Esophagus squamous epithelium (tissue), 4 donors: ENCODE data around the gene NOSIP.

Experiments
- POLR2A ChIP-seq, 4 donors: fragments of 450-650 bp; IDR thresholded peaks; one replicate each; pipeline ENCODE4 v1.6.1; 2017; ENCODE audit warnings: antibody characterized with exemption in 4 of 4, mild to moderate bottlenecking in 4 of 4, moderate library complexity in 3 of 4
- TF ChIP-seq, protein P1 (sequence below), 6 experiments: fragments of 450-650 bp in 4 of 6; fragments of 200-600 bp in 2 of 6; sonication (generic) in 2 of 6; IDR thresholded peaks; one replicate each; pipeline ENCODE4 v1.5.1; 2016 to 2019; ENCODE audit warnings: antibody characterized with exemption in 6 of 6, mild to moderate bottlenecking in 4 of 6, moderate library complexity in 4 of 6

DNA sequence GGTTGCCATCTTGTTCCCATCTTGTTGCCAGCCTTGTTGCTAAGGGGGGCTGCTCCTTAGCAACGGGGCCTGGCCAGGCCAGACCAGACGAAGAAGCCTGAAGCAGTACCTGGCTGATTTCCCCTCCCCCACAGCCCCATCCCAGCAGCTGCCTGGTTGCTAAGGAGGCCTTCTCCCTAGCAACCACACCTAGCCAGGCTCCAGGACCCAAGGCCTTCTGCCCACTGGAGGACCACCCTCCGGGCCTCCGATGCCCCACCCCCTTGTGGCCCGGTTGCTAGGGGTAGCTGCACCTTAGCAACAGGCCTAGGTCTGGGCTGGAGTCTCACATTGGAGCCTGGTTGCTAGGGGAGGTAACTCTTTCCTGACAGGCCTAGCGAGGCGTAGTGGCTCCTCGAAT lies 4.7 kb upstream of the NOSIP start:
- TF ChIP-seq, protein P1, sequence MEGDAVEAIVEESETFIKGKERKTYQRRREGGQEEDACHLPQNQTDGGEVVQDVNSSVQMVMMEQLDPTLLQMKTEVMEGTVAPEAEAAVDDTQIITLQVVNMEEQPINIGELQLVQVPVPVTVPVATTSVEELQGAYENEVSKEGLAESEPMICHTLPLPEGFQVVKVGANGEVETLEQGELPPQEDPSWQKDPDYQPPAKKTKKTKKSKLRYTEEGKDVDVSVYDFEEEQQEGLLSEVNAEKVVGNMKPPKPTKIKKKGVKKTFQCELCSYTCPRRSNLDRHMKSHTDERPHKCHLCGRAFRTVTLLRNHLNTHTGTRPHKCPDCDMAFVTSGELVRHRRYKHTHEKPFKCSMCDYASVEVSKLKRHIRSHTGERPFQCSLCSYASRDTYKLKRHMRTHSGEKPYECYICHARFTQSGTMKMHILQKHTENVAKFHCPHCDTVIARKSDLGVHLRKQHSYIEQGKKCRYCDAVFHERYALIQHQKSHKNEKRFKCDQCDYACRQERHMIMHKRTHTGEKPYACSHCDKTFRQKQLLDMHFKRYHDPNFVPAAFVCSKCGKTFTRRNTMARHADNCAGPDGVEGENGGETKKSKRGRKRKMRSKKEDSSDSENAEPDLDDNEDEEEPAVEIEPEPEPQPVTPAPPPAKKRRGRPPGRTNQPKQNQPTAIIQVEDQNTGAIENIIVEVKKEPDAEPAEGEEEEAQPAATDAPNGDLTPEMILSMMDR (IDR thresholded peaks at IDR 0.05), result no peak
- TF ChIP-seq POLR2A (IDR thresholded peaks at IDR 0.05), result no peak
